SJSA1 (cell line): ENCODE measurements around the gene MAGOH. TPM values are rescaled to one million over a fixed set of nuclear protein-coding genes. Genes with fewer than 3 reads are reported as not detected.
"Not testable (repeated sequence)": the region's sequence is repeated elsewhere in the genome, so short reads cannot be mapped to it uniquely, and the experiment has no call there.

ENCODE experiments used
- DNase-seq, 2 experiments: peaks; one replicate each; pipeline ENCODE4 v3.0.0-alpha.2; 2015 to 2020; ENCODE audit warnings: low spot score in 2 of 2, low read depth in 1 of 2
- H3K27ac ChIP-seq: fragments of 250-450 bp; sonication (Bioruptor Pico); 2 replicates; pipeline ENCODE4 v1.5.1; 2020; ENCODE audit warnings: mild to moderate bottlenecking, moderate library complexity
- H3K27me3 ChIP-seq: fragments of 250-450 bp; sonication (Bioruptor Pico); replicated peaks from 2 replicates; pipeline ENCODE4 v1.5.1; 2020; ENCODE audit warnings: mild to moderate bottlenecking, moderate library complexity
- H3K36me3 ChIP-seq: fragments of 250-450 bp; sonication (Bioruptor Pico); 2 replicates; pipeline ENCODE4 v1.5.1; 2020; ENCODE audit warnings: mild to moderate bottlenecking
- H3K4me1 ChIP-seq: fragments of 250-450 bp; sonication (Bioruptor Pico); replicated peaks from 2 replicates; pipeline ENCODE4 v1.6.1; 2021; ENCODE audit warnings: mild to moderate bottlenecking
- H3K4me3 ChIP-seq: fragments of 250-450 bp; sonication (Bioruptor Pico); 2 replicates; pipeline ENCODE4 v1.5.1; 2020; ENCODE audit warnings: mild to moderate bottlenecking
- H3K9me3 ChIP-seq: fragments of 250-450 bp; sonication (Bioruptor Pico); replicated peaks from 2 replicates; pipeline ENCODE4 v1.5.1; 2020; ENCODE audit warnings: mild to moderate bottlenecking
- total RNA-seq: library from RNA; depleted of rRNA; stranded (reverse); fragments of >200 nt; shearing (Covaris generic); gene quantifications from 2 replicates; pipeline ENCODE4 v1.2.3, GENCODE V29; 2014

MAGOH gene
- total RNA-seq, 1 experiment from 2014 or later = 76.7 TPM

DNA sequence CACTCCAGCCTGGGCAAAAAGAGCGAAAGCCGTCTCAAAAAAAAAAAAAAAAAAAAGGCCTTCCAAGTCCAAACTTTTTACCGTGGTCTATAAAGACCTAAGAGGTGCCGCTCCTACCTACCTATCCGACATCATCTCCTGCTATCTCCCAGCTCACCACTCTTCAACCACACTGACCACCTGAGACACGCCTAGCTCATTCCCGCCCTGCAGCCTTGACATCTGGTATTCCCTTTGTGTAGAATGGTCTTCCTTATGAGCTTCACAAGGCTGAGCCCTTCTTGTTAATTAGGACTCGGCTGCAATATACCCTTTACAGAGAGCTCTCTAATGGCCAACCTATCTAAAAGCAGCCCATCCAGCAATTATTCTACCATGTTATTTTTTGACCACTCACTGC, 680 bp downstream of the MAGOH start:
- no peak for DNase-seq
- H3K4me1 ChIP-seq = peaks cover 19% of the 10 kb centered on the region
- no peaks in the 10 kb centered on the region for H3K27me3 ChIP-seq
- H3K4me3 ChIP-seq = peak overlapping the region; percentile 77
- peaks cover 42% of the 10 kb centered on the region for H3K36me3 ChIP-seq
- H3K9me3 ChIP-seq = no peaks in the 10 kb centered on the region
- peak overlapping the region; percentile 65 for H3K27ac ChIP-seq

DNA sequence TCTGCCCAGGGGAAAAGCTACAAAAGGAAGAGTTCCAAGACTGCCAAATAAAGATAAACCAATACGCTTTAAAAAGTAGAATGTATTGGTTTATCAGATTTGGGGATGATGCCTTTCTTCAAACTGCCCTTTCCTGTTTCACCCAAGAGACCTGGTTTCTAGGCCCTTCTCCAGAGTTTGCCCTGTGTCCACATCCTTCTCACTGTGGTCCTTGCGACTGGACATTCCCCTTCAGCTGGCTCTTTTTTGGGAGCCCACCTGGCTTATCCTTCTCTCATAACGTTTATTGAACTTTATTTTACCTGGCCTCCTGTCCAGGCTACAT, 17.4 kb downstream of the MAGOH start:
- no peak for DNase-seq
- peaks cover 10% of the 10 kb centered on the region for H3K4me1 ChIP-seq
- peak overlapping the region; percentile 86 for H3K4me3 ChIP-seq
- peaks cover 30% of the 10 kb centered on the region for H3K36me3 ChIP-seq
- H3K9me3 ChIP-seq = no peaks in the 10 kb centered on the region
- H3K27me3 ChIP-seq = no peaks in the 10 kb centered on the region
- peak overlapping the region; percentile 82 for H3K27ac ChIP-seq

DNA sequence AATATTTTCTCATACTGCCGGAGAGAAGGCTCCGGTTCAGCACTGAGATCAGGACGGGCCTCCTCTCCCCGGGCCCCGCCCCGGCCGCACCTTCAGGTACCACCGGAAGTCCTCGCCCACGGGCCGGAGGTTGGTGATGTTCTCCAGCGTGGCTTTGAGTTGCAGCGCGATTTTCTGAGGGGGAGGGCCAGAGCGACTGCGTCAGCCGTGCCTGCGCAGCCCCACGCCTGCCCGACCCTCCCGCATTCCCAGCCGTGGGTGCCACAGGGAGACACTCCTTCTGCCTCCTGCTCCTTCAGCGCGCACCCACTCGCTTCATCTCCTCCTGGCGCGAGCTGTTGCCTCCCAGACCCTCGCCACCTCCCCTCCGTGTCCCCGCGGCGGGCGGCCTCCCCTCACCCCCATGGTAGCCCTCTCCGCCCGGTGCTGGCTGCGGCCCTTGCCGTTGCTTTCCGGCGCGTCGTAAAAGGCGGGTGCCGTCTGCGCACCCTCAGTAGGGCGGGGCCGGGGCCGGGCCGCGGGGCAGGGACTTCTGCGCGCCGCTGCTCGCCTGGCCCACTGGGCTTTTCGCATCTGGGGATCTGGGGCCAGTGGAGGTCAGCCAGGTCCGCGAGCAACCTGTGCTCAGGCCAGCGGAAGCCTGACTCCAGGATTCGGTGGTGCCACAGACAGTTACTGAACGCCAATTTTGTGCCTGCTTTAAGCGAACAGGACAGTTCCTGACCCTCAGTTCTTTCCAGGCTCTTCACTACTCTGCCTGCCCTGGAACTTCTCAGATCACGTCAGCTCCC, 18.0 kb downstream of the MAGOH start, which contains the start of gene CZIB:
Gene CZIB (minus strand): TSS at position 464 of the 791 bp plus-strand sequence. CDS start 59 bp downstream, at position 405.
- peak; percentile 92 to 93 for DNase-seq
- peaks cover 31% of the 10 kb centered on the region for H3K36me3 ChIP-seq

GRCh38 chr1:53219711-53220110, 18.6 kb downstream of the MAGOH start:
- Histone ChIP-seq H3K27ac (peak overlapping the region; percentile 82), H3K4me3 (peak overlapping the region; percentile 86)
- DNase-seq = peak in 1 of 2 experiments; percentile 4

More for the DNA sequence above, 18.0 kb downstream of the MAGOH start, which contains the start of gene CZIB:
- peak within 1 kb of the TSS; percentile 82 for H3K27ac ChIP-seq
- H3K9me3 ChIP-seq = no peaks in the 10 kb centered on the region
- no peaks in the 10 kb centered on the region for H3K27me3 ChIP-seq
- H3K4me1 ChIP-seq = peaks cover 10% of the 10 kb centered on the region
- H3K4me3 ChIP-seq = peak within 1 kb of the TSS; percentile 86

DNA sequence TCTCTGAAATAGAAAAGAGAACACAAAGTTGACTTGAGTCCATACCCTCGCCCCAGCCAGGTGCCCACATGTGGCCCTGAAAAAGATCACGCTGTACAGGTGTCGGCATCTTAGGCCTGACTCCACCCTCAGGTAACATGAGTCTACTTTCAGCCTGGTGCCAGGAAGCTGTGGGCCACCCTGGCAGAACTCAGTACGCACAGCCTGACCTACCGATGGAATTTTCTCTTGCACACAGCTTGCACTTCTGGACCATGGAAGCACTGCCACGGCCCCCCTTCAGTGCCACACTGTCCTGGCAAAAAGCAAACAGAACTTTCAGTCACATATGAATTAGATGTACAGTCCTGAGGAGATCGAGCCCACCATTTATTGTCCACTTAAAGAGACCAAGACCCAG, 20.1 kb downstream of the MAGOH start:
- H3K4me3 ChIP-seq = no peak overlapping the region
- H3K27me3 ChIP-seq = no peaks in the 10 kb centered on the region
- H3K9me3 ChIP-seq = no peaks in the 10 kb centered on the region
- H3K36me3 ChIP-seq = peaks cover 53% of the 10 kb centered on the region
- no peak overlapping the region for H3K27ac ChIP-seq
- no peak for DNase-seq
- peaks cover 10% of the 10 kb centered on the region for H3K4me1 ChIP-seq

More at GRCh38 chr1:53219711-53220110, 18.6 kb downstream of the MAGOH start:
- no peaks in the 10 kb centered on the region for H3K9me3 ChIP-seq
- no peaks in the 10 kb centered on the region for H3K27me3 ChIP-seq
- peaks cover 38% of the 10 kb centered on the region for H3K36me3 ChIP-seq
- peaks cover 10% of the 10 kb centered on the region for H3K4me1 ChIP-seq

DNA sequence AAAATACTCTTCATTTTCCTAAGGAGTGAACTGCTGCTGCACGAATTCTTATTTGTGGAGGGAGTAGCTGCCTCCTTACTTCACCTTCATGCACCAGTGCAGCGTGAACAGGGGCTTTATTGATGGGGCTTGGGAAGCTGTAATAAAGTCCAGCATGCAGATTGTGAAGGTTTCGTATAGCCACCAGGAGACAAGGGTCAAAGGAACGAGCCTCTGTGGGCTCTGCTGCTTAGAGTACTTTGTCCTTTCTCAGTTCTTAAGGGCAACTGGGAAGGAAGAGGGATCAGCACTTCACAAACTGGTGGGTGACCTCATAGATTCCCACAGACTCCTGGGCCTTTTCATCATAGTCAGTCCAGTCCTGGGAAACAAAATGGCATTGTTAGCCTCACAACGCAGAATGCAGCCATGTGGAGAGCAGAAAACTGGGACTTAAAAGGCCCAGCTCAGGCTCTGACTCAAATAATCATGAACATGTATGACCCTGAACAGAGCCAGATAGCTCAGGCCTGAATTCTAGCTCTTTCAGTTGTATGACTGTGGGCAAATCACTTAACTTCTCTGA, 23.9 kb downstream of the MAGOH start:
- no peaks in the 10 kb centered on the region for H3K9me3 ChIP-seq
- no peak for DNase-seq
- H3K4me3 ChIP-seq = no peak overlapping the region
- H3K27ac ChIP-seq = no peak overlapping the region
- peaks cover 84% of the 10 kb centered on the region for H3K36me3 ChIP-seq
- no peaks in the 10 kb centered on the region for H3K27me3 ChIP-seq
- peaks cover 3% of the 10 kb centered on the region; the same call in 1 of the 2 replicates for H3K4me1 ChIP-seq

DNA sequence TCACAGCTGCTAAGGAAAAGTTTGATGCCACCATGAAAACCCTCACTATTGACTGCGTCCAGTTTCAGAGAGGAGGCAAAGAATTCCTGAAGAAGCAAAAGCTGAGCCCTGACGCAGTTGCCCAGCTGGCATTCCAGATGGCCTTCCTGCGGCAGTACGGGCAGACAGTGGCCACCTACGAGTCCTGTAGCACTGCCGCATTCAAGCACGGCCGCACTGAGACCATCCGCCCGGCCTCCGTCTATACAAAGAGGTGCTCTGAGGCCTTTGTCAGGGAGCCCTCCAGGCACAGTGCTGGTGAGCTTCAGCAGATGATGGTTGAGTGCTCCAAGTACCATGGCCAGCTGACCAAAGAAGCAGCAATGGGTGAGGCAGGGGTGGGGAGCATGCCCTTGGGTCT, 27.4 kb downstream of the MAGOH start:
- DNase-seq = no peak
- no peak overlapping the region for H3K27ac ChIP-seq
- H3K36me3 ChIP-seq = peaks cover 87% of the 10 kb centered on the region
- no peaks in the 10 kb centered on the region for H3K4me1 ChIP-seq
- H3K27me3 ChIP-seq = no peaks in the 10 kb centered on the region
- peaks cover 3% of the 10 kb centered on the region; the same call in 1 of the 2 replicates for H3K9me3 ChIP-seq
- no peak overlapping the region for H3K4me3 ChIP-seq

DNA sequence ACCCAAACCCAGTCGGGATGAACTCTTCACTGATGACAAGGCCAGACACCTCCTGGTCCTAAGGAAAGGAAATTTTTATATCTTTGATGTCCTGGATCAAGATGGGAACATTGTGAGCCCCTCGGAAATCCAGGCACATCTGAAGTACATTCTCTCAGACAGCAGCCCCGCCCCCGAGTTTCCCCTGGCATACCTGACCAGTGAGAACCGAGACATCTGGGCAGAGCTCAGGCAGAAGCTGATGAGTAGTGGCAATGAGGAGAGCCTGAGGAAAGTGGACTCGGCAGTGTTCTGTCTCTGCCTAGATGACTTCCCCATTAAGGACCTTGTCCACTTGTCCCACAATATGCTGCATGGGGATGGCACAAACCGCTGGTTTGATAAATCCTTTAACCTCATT, 28.0 kb downstream of the MAGOH start:
- H3K36me3 ChIP-seq = peaks cover 89% of the 10 kb centered on the region

DNA sequence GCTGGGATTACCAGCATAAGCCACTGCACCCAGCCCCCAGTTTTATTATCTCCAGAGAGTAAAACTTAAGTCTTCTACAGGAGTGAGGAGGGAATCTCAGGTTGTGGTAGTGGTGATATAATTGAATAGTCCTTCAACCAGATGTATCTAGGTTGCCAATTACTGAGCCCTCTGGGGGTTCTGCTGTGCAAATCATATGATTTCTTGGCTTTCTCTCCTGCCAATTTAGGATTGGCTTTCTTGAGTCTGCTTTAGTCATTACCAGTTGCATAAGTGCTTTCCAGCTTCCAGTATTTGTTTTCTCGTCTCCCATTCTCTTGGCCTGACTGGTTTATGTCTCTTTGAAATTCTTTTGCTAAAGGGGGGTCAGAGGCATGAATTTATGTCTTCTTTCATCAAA, 30.6 kb downstream of the MAGOH start:
- Histone ChIP-seq H3K27ac (no peak overlapping the region), H3K36me3 (peaks cover 89% of the 10 kb centered on the region)
- no peak for DNase-seq

More for the DNA sequence above, 28.0 kb downstream of the MAGOH start:
- H3K27ac ChIP-seq = no peak overlapping the region
- DNase-seq = no peak
- no peaks in the 10 kb centered on the region for H3K27me3 ChIP-seq
- H3K9me3 ChIP-seq = peaks cover 7% of the 10 kb centered on the region
- H3K4me3 ChIP-seq = no peak overlapping the region
- no peaks in the 10 kb centered on the region for H3K4me1 ChIP-seq

DNA sequence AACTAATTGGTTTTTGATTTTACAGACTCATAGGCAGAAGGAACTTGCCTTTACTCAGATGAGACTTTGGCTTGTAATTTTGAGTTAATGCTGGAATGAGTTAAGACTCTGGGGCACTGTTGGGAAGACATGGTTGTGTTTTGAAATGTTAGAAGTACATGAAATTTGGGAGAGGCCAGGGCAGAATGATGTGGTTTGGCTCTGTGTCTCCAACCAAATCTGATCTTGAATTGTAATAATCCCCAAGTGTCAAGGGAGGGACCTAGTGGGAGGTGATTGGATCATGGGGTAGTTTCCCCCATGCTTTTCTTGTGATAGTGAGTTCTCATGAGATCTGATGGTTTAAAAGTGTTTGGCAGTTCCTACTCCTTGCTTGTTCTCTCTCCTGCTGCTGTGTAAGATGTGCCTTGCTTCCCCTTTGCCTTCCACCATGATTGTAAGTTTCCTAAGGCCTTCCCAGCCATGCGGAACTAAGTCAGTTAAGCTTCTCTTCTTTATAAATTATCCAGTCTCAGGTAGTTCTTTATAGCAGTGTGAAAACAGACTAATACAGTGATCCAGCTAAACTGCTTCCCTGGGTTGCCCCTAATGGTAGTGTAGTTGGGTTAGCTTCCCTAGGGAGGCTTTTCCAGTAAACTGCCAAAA, 31.5 kb downstream of the MAGOH start:
- Histone ChIP-seq H3K36me3 (peaks cover 90% of the 10 kb centered on the region), H3K4me3 (no peak overlapping the region), H3K9me3 (peaks cover 10% of the 10 kb centered on the region), H3K27ac (no peak overlapping the region), H3K27me3 (no peaks in the 10 kb centered on the region; the same call in 1 of the 2 replicates), H3K4me1 (no peaks in the 10 kb centered on the region)
- no peak for DNase-seq

More for the DNA sequence above, 30.6 kb downstream of the MAGOH start:
- H3K4me3 ChIP-seq = no peak overlapping the region
- peaks cover 10% of the 10 kb centered on the region for H3K9me3 ChIP-seq
- H3K4me1 ChIP-seq = no peaks in the 10 kb centered on the region
- no peaks in the 10 kb centered on the region; the same call in 1 of the 2 replicates for H3K27me3 ChIP-seq

DNA sequence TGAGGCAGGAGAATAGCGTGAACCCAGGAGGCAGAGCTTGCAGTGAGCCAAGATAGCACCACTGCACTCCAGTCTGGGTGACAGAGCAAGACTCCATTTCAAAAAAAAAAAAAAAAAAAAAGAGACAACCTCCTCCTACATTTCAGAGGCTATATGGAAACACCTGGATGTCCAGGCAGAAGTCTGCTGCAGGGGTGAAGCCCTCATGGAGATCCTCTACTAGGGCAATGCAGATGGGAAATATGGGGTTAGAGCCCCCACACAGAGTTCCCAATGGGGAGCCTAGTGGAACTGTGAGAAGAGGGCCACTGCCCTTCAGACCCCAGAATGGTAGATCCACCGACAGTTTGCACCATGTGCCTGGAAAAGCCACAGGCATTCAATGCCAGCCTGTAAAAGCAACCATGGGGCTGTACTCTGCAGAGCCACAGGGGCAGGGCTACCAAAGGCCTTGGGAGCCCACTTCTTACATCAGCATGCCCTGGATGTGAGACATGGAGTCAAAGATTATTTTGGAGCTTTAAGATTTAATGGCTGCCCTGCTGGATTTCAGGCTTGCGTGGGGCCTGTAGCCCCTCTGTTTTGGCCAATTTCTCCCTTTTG, 32.1 kb downstream of the MAGOH start:
- H3K4me1 ChIP-seq, H3K27ac ChIP-seq, DNase-seq, H3K27me3 ChIP-seq, H3K4me3 ChIP-seq: not testable (repeated sequence)
- Histone ChIP-seq H3K36me3 (peaks cover 95% of the 10 kb centered on the region), H3K9me3 (peaks cover 10% of the 10 kb centered on the region)

DNA sequence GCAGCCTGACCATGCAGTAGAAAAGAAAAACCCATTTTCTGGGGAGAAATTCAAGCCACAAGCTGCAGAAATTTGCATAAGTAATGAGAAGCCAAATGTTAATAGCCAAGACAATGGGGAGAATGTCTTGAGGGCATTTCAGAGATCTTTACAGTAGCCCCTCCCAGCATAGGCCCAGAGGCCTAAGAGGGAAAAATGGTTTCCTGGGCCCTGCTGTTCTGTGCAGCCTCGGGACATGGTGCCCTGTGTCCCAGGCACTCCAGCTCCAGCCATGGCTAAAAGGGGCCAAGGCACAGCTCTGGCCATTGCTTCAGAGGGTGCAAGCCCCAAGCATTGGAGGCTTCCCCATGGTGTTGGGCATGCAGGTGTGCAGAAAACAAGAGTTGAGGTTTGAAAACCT, 32.8 kb downstream of the MAGOH start:
- not testable (repeated sequence) for H3K4me1 ChIP-seq, DNase-seq, H3K4me3 ChIP-seq, H3K27ac ChIP-seq, H3K27me3 ChIP-seq
- peaks cover 95% of the 10 kb centered on the region for H3K36me3 ChIP-seq
- H3K9me3 ChIP-seq = peaks cover 10% of the 10 kb centered on the region

DNA sequence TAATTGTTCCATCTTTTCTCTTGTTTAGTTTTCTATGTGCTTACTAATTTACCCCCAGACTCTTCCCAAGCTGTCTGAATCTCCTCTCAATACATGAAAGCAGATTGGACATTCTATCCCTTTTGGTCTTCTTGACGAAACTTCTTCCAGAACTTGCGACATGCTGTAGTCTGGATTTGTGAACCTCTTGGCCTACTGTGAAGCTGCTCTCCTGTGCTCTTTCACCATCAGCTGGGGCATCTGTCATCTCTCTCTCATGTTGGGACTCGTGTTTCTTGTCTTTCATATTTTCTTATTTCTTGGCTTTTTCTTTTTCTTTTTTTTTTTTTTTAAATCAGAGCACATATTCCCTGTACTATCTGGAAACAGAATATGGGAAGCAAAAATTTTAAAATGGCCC, 34.9 kb downstream of the MAGOH start:
- Histone ChIP-seq H3K4me3 (no peak overlapping the region), H3K27me3 (no peaks in the 10 kb centered on the region; the same call in 1 of the 2 replicates), H3K9me3 (peaks cover 10% of the 10 kb centered on the region), H3K27ac (no peak overlapping the region), H3K36me3 (peaks cover 74% of the 10 kb centered on the region), H3K4me1 (no peaks in the 10 kb centered on the region)
- DNase-seq = no peak
